Naive thymus-derived CD8-positive, alpha-beta T cell (primary cell): ENCODE measurements around the gene MBLAC2. TPM values are rescaled to one million over a fixed set of nuclear protein-coding genes. Genes with fewer than 3 reads are reported as not detected.

ENCODE experiments used
- ATAC-seq, 2 donors: fragments of 150-1000 bp; cut with Tn5 transposase in 1 of 2; sonication (Bioruptor Pico), chemical (Tn5 transposase) in 1 of 2; 1 replicate in 1 of 2; 2 replicates in 1 of 2; pipeline ENCODE4 v1.10.0; 2021; ENCODE audit warnings: mild to moderate bottlenecking in 2 of 2, moderate library complexity in 2 of 2
- POLR2A ChIA-PET: fragments of 350-600 bp; sonication (Branson Sonifier 250); formaldehyde crosslinking; loops from one replicate; lab custom pipeline; 2021; ENCODE audit warnings: antibody characterized with exemption; lab: Charles Lee
- DNase-seq, 10 donors: peaks; one replicate each; pipeline versions ENCODE4 v3.0.0 to v3.0.0-alpha.2; 2020 to 2022
- H3K27ac Mint-ChIP-seq, 10 donors: one replicate each; pipeline ENCODE4 v1.8.0; 2020 to 2022; ENCODE audit warnings: mild to moderate bottlenecking in 10 of 10, mixed read lengths in 10 of 10, moderate library complexity in 4 of 10, inconsistent platforms in 1 of 10
- H3K27me3 Mint-ChIP-seq, 5 donors: one replicate each; pipeline ENCODE4 v1.8.0; 2021 to 2022; ENCODE audit warnings: mixed read lengths in 5 of 5
- H3K36me3 Mint-ChIP-seq, 3 donors: one replicate each; pipeline ENCODE4 v1.8.0; 2020 to 2022; ENCODE audit warnings: mixed read lengths in 3 of 3, mild to moderate bottlenecking in 2 of 3, inconsistent platforms in 1 of 3
- H3K4me1 Mint-ChIP-seq, 4 donors: one replicate each; pipeline ENCODE4 v1.8.0; 2021 to 2022; ENCODE audit warnings: mixed read lengths in 4 of 4
- H3K4me3 Mint-ChIP-seq, 10 donors: one replicate each; pipeline ENCODE4 v1.8.0; 2020 to 2022; ENCODE audit warnings: mild to moderate bottlenecking in 10 of 10, mixed read lengths in 10 of 10, moderate library complexity in 6 of 10, inconsistent platforms in 1 of 10
- H3K9me3 Mint-ChIP-seq, 9 donors: one replicate each; pipeline ENCODE4 v1.8.0; 2020 to 2022; ENCODE audit warnings: mixed read lengths in 9 of 9, mild to moderate bottlenecking in 3 of 9, inconsistent platforms in 1 of 9, moderate library complexity in 1 of 9
- polyA plus RNA-seq, 3 donors: library from polyadenylated mRNA; unstranded; fragments of 300-500 nt; fragmentation: Illumina TruSeq; gene quantifications; one replicate each; pipeline ENCODE4 v1.2.3, GENCODE V29; 2021
- total RNA-seq, 8 experiments: library from RNA in 2 of 8; stranded (reverse) in 2 of 8; gene quantifications; one replicate each; pipeline ENCODE4 v1.2.3 and lab custom pipeline; 2021 to 2026

MBLAC2 gene
- 10 to 100 TPM; 15.7 to 15.8 TPM for total RNA-seq
- polyA plus RNA-seq: 1 to 10 TPM; 4.7 to 5.7 (median 5.3) TPM
- total RNA-seq (lab: John Stamatoyannopoulos, UW): 6.7 to 14.3 (median 9.5) reads per million in 6 experiments

GRCh38 chr5:90474235-90475107 lies at the start of gene MBLAC2, which contains the start of gene POLR3G:
Gene MBLAC2, minus strand, starts transcription at chr5:90474771. Its CDS starts 479 bp downstream, at chr5:90474292.
Gene POLR3G, plus strand, starts transcription at chr5:90474864. Its CDS starts 10,704 bp downstream, at chr5:90485568.
- H3K27ac Mint-ChIP-seq: peak within 1 kb of the TSS; percentile 94 to 98 (median 96)
- peaks cover 0 to 18% (median 7%) of the 10 kb centered on the region in 9 donors for H3K9me3 Mint-ChIP-seq
- DNase-seq (peak; percentile 84 to 96 (median 92)), ATAC-seq (peak; percentile 84 to 86)
- peak within 1 kb of the TSS; percentile 92 to 99 (median 98) for H3K4me3 Mint-ChIP-seq
- peaks cover 14 to 22% (median 21%) of the 10 kb centered on the region in 3 donors for H3K36me3 Mint-ChIP-seq
- POLR2A ChIA-PET: interaction anchor here (0.8 to 3.5 kb wide), 8 partner anchors 9 to 908 kb away, joined by 3 to 69 read pairs (median 9); partner anchors contain the start of genes ARRDC3, CETN3 and LYSMD3
- H3K4me1 Mint-ChIP-seq: peaks cover 23 to 39% (median 35%) of the 10 kb centered on the region in 4 donors
- no peaks in the 10 kb centered on the region for H3K27me3 Mint-ChIP-seq

- H3K4me1 Mint-ChIP-seq: peaks cover 8 to 26% (median 13%) of the 10 kb centered on the region in 4 donors
- H3K4me3 Mint-ChIP-seq: no peak overlapping the region
- no peaks in the 10 kb centered on the region for H3K27me3 Mint-ChIP-seq
- DNase-seq (no peak), ATAC-seq (no peak)
- H3K36me3 Mint-ChIP-seq: peaks cover 6 to 66% (median 25%) of the 10 kb centered on the region in 3 donors
- H3K9me3 Mint-ChIP-seq: no peaks in the 10 kb centered on the region
- peak overlapping the region in 4 of 10 donors; percentile 11 to 64 (median 46) for H3K27ac Mint-ChIP-seq
- POLR2A ChIA-PET: no interaction called here
These were observed 44.5 kb upstream of the MBLAC2 start for GRCh38 chr5:90519081-90519480.

GRCh38 chr5:90518661-90519060 lies 44.1 kb upstream of the MBLAC2 start:
- Mint-ChIP-seq H3K9me3 (no peaks in the 10 kb centered on the region), H3K4me1 (peaks cover 8 to 26% (median 13%) of the 10 kb centered on the region in 4 donors), H3K27ac (peak overlapping the region in 5 of 10 donors; percentile 11 to 64 (median 30)), H3K36me3 (peaks cover 6 to 62% (median 25%) of the 10 kb centered on the region in 3 donors), H3K4me3 (no peak overlapping the region), H3K27me3 (no peaks in the 10 kb centered on the region)
- POLR2A ChIA-PET: no interaction called here
- ATAC-seq (no peak), DNase-seq (no peak)

GRCh38 chr5:90514520-90514919 lies 39.9 kb upstream of the MBLAC2 start:
- Mint-ChIP-seq H3K9me3 (no peaks in the 10 kb centered on the region), H3K27ac (peak overlapping the region in 4 of 10 donors; percentile 20 to 55 (median 36)), H3K4me3 (no peak overlapping the region), H3K27me3 (no peaks in the 10 kb centered on the region), H3K36me3 (peaks cover 0 to 23% (median 10%) of the 10 kb centered on the region in 3 donors), H3K4me1 (peaks cover 0 to 10% (median 8%) of the 10 kb centered on the region in 4 donors)
- POLR2A ChIA-PET: no interaction called here
- ATAC-seq (no peak), DNase-seq (no peak)

GRCh38 chr5:90510438-90510837 lies 35.9 kb upstream of the MBLAC2 start:
- Mint-ChIP-seq H3K4me3 (no peak overlapping the region), H3K4me1 (no peaks in the 10 kb centered on the region), H3K27ac (no peak overlapping the region), H3K36me3 (peaks cover 0 to 5% (median 0%) of the 10 kb centered on the region in 3 donors), H3K9me3 (no peaks in the 10 kb centered on the region), H3K27me3 (no peaks in the 10 kb centered on the region)
- DNase-seq: no peak
- POLR2A ChIA-PET: no interaction called here
- ATAC-seq: no peak

- no peak overlapping the region for H3K4me3 Mint-ChIP-seq
- no peak overlapping the region for H3K27ac Mint-ChIP-seq
- DNase-seq (no peak), ATAC-seq (no peak)
- H3K27me3 Mint-ChIP-seq: no peaks in the 10 kb centered on the region
- no peaks in the 10 kb centered on the region for H3K9me3 Mint-ChIP-seq
- POLR2A ChIA-PET: no interaction called here
- peaks cover 0 to 6% (median 2%) of the 10 kb centered on the region in 3 donors for H3K36me3 Mint-ChIP-seq
- no peaks in the 10 kb centered on the region for H3K4me1 Mint-ChIP-seq
These were observed 31.6 kb upstream of the MBLAC2 start for GRCh38 chr5:90506221-90506620.

- peaks cover 0 to 6% (median 2%) of the 10 kb centered on the region in 3 donors for H3K36me3 Mint-ChIP-seq
- ATAC-seq (no peak), DNase-seq (no peak)
- POLR2A ChIA-PET: no interaction called here
- no peaks in the 10 kb centered on the region for H3K27me3 Mint-ChIP-seq
- H3K9me3 Mint-ChIP-seq: no peaks in the 10 kb centered on the region
- no peaks in the 10 kb centered on the region for H3K4me1 Mint-ChIP-seq
- no peak overlapping the region for H3K27ac Mint-ChIP-seq
- H3K4me3 Mint-ChIP-seq: no peak overlapping the region
These were observed 30.2 kb upstream of the MBLAC2 start for GRCh38 chr5:90504743-90505142.

GRCh38 chr5:90503596-90503995 lies 29.0 kb upstream of the MBLAC2 start:
- ATAC-seq (no peak), DNase-seq (no peak)
- H3K27ac Mint-ChIP-seq: no peak overlapping the region
- H3K36me3 Mint-ChIP-seq: peaks cover 0 to 6% (median 5%) of the 10 kb centered on the region in 3 donors
- POLR2A ChIA-PET: no interaction called here
- H3K9me3 Mint-ChIP-seq: no peaks in the 10 kb centered on the region
- H3K4me1 Mint-ChIP-seq: peaks cover 0 to 1% (median 0%) of the 10 kb centered on the region in 4 donors
- H3K27me3 Mint-ChIP-seq: no peaks in the 10 kb centered on the region
- H3K4me3 Mint-ChIP-seq: no peak overlapping the region

- H3K36me3 Mint-ChIP-seq: peaks cover 7 to 9% (median 7%) of the 10 kb centered on the region in 3 donors
- H3K27ac Mint-ChIP-seq: no peak overlapping the region
- H3K9me3 Mint-ChIP-seq: peaks cover 0 to 4% (median 0%) of the 10 kb centered on the region in 9 donors
- H3K27me3 Mint-ChIP-seq: no peaks in the 10 kb centered on the region
- H3K4me3 Mint-ChIP-seq: no peak overlapping the region
- no peak for DNase-seq
- H3K4me1 Mint-ChIP-seq: peaks cover 0 to 1% (median 0%) of the 10 kb centered on the region in 4 donors
- ATAC-seq: no peak
- POLR2A ChIA-PET: no interaction called here
These were observed 20.6 kb upstream of the MBLAC2 start for GRCh38 chr5:90495146-90495545.

- H3K9me3 Mint-ChIP-seq: peaks cover 0 to 4% (median 0%) of the 10 kb centered on the region in 9 donors
- peaks cover 7% of the 10 kb centered on the region in 3 donors for H3K36me3 Mint-ChIP-seq
- H3K4me3 Mint-ChIP-seq: no peak overlapping the region
- ATAC-seq: no peak
- DNase-seq: no peak
- peaks cover 0 to under 1% (median 0%) of the 10 kb centered on the region in 4 donors for H3K4me1 Mint-ChIP-seq
- H3K27me3 Mint-ChIP-seq: no peaks in the 10 kb centered on the region
- H3K27ac Mint-ChIP-seq: no peak overlapping the region
- POLR2A ChIA-PET: no interaction called here
These were observed 19.5 kb upstream of the MBLAC2 start for GRCh38 chr5:90494043-90494442.

GRCh38 chr5:90488791-90489190 lies 14.2 kb upstream of the MBLAC2 start:
- Mint-ChIP-seq H3K27me3 (no peaks in the 10 kb centered on the region), H3K27ac (no peak overlapping the region), H3K4me3 (no peak overlapping the region), H3K9me3 (peaks cover 0 to 2% (median 0%) of the 10 kb centered on the region in 9 donors), H3K36me3 (no peaks in the 10 kb centered on the region), H3K4me1 (no peaks in the 10 kb centered on the region)
- DNase-seq: no peak
- POLR2A ChIA-PET: no interaction called here
- no peak for ATAC-seq

- POLR2A ChIA-PET: no interaction called here
- ATAC-seq (no peak), DNase-seq (no peak)
- peaks cover 0 to 2% (median 0%) of the 10 kb centered on the region in 4 donors for H3K4me1 Mint-ChIP-seq
- peaks cover 0 to 2% (median 0%) of the 10 kb centered on the region in 9 donors for H3K9me3 Mint-ChIP-seq
- no peak overlapping the region for H3K4me3 Mint-ChIP-seq
- no peaks in the 10 kb centered on the region for H3K27me3 Mint-ChIP-seq
- H3K27ac Mint-ChIP-seq: no peak overlapping the region
- H3K36me3 Mint-ChIP-seq: no peaks in the 10 kb centered on the region
These were observed 10.0 kb upstream of the MBLAC2 start for GRCh38 chr5:90484540-90484939.

GRCh38 chr5:90483206-90483605 lies 8.6 kb upstream of the MBLAC2 start:
- DNase-seq (no peak), ATAC-seq (no peak)
- Mint-ChIP-seq H3K4me3 (no peak overlapping the region), H3K27ac (no peak overlapping the region), H3K27me3 (no peaks in the 10 kb centered on the region), H3K9me3 (peaks cover 0 to 2% (median 0%) of the 10 kb centered on the region in 9 donors), H3K36me3 (no peaks in the 10 kb centered on the region), H3K4me1 (peaks cover 0 to 2% (median 0%) of the 10 kb centered on the region in 4 donors)
- POLR2A ChIA-PET: no interaction called here
